GM19463 (cell line): ENCODE results near the gene CDH22.

Experiments used
- ATAC-seq: cut with Tn5 transposase; IDR thresholded peaks from one replicate; pipeline ENCODE4 v1.9.1; 2021; ENCODE audit warnings: mild to moderate bottlenecking, moderate library complexity; ENCODE audit not compliant: unreplicated experiment

Gene CDH22

GRCh38 chr20:46217583-46217982 lies 90.7 kb downstream of the CDH22 start:
- ATAC-seq, result no peak

- no peak for ATAC-seq
Observed at GRCh38 chr20:46216770-46217464, 91.4 kb downstream of the CDH22 start.

GRCh38 chr20:46215913-46216707 lies 92.2 kb downstream of the CDH22 start:
- no peak for ATAC-seq

GRCh38 chr20:46214824-46215488 lies 93.3 kb downstream of the CDH22 start:
- ATAC-seq, result no peak

- no peak for ATAC-seq
Observed at GRCh38 chr20:46213946-46214823, 94.1 kb downstream of the CDH22 start.

GRCh38 chr20:46212876-46213275 lies 95.4 kb downstream of the CDH22 start:
- ATAC-seq, result no peak

GRCh38 chr20:46212252-46212651 lies 96.0 kb downstream of the CDH22 start:
- no peak for ATAC-seq

- no peak for ATAC-seq
Observed at GRCh38 chr20:46211331-46211722, 97.0 kb downstream of the CDH22 start.

- no peak for ATAC-seq
Observed at GRCh38 chr20:46210672-46211330, 97.5 kb downstream of the CDH22 start.

GRCh38 chr20:46209930-46210671 lies 98.2 kb downstream of the CDH22 start:
- no peak for ATAC-seq

GRCh38 chr20:46207793-46208192 lies 100.5 kb downstream of the CDH22 start:
- ATAC-seq, result no peak

GRCh38 chr20:46206992-46207549 lies 101.2 kb downstream of the CDH22 start:
- ATAC-seq, result no peak

GRCh38 chr20:46206025-46206424 lies 102.3 kb downstream of the CDH22 start:
- no peak for ATAC-seq

GRCh38 chr20:46205349-46205748 lies 102.9 kb downstream of the CDH22 start:
- ATAC-seq, result no peak

- ATAC-seq, result no peak
Observed at GRCh38 chr20:46204594-46205186, 103.6 kb downstream of the CDH22 start.

GRCh38 chr20:46203510-46203837 lies 104.8 kb downstream of the CDH22 start:
- no peak for ATAC-seq

GRCh38 chr20:46202766-46203509 lies 105.4 kb downstream of the CDH22 start:
- no peak for ATAC-seq
